Measurements from ENCODE around the gene C16orf74. TPM values are rescaled to one million over a fixed set of nuclear protein-coding genes. Genes with fewer than 3 reads are reported as not detected.

C16orf74 gene
- total RNA-seq, 4 donors from 2014 or later: 5.4 to 13.0 (median 7.9) TPM

DNA sequence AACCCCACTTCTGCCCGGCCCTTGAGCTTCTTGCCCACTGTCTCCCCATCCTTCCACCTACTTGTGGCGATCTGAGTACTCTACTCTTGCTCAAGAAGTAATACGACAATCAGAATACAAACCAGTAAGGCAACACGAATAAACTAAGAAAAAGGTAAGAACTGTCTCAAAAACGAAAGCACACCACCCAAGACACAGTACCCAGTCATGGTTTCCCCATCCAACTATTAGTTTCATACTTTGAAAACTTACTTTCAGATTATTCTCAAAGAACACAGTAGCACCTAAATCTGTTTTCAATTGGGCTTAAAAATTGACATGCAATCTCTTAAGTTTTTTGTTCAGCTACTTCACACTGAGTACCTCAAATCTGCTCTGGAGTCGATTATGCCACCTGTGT lies 76.1 kb downstream of the C16orf74 start:
- no peak overlapping the region for H3K4me3 ChIP-seq (ENCODE audit: low read depth, poor library complexity, severe bottlenecking)
- TF ChIP-seq POLR2A (IDR thresholded peaks at IDR 0.05): no peak
- TF ChIP-seq, protein P1, sequence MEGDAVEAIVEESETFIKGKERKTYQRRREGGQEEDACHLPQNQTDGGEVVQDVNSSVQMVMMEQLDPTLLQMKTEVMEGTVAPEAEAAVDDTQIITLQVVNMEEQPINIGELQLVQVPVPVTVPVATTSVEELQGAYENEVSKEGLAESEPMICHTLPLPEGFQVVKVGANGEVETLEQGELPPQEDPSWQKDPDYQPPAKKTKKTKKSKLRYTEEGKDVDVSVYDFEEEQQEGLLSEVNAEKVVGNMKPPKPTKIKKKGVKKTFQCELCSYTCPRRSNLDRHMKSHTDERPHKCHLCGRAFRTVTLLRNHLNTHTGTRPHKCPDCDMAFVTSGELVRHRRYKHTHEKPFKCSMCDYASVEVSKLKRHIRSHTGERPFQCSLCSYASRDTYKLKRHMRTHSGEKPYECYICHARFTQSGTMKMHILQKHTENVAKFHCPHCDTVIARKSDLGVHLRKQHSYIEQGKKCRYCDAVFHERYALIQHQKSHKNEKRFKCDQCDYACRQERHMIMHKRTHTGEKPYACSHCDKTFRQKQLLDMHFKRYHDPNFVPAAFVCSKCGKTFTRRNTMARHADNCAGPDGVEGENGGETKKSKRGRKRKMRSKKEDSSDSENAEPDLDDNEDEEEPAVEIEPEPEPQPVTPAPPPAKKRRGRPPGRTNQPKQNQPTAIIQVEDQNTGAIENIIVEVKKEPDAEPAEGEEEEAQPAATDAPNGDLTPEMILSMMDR (IDR thresholded peaks at IDR 0.05): no peak
- DNase-seq (ENCODE audit: low spot score in 2 of 2): no peak
- WGBS, 2 donors: 86 to 88% methylated on average over 6 of the region's 6 CpGs
- intact Hi-C loops (cut with DNase I; ENCODE audit: low total_unique reads): no loop called here

DNA sequence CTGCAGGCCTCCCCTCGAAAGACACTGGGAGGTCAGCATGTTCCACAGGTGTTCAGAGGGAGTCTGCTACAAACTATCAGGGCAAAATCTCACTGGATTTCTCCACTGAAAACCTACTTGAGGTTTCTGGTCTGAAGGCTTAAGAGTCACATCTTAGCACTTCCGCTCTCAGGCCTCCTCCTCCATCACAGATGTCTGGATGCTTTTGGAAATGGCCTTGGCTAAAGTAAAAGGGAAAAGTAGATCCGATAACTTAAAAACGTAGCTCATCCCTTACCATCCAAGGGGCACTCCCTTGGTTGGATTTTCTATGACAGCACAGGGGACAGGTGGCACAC lies 76.5 kb downstream of the C16orf74 start:
- 80 to 89% methylated on average over 4 of the region's 4 CpGs for WGBS, 2 donors
- intact Hi-C loops (cut with DNase I; ENCODE audit: low total_unique reads): no loop called here
- no peak overlapping the region for H3K4me3 ChIP-seq (ENCODE audit: low read depth, poor library complexity, severe bottlenecking)
- no peak for TF ChIP-seq POLR2A (IDR thresholded peaks at IDR 0.05)
- TF ChIP-seq, protein P1 (IDR thresholded peaks at IDR 0.05): no peak
- DNase-seq (ENCODE audit: low spot score in 2 of 2): no peak

DNA sequence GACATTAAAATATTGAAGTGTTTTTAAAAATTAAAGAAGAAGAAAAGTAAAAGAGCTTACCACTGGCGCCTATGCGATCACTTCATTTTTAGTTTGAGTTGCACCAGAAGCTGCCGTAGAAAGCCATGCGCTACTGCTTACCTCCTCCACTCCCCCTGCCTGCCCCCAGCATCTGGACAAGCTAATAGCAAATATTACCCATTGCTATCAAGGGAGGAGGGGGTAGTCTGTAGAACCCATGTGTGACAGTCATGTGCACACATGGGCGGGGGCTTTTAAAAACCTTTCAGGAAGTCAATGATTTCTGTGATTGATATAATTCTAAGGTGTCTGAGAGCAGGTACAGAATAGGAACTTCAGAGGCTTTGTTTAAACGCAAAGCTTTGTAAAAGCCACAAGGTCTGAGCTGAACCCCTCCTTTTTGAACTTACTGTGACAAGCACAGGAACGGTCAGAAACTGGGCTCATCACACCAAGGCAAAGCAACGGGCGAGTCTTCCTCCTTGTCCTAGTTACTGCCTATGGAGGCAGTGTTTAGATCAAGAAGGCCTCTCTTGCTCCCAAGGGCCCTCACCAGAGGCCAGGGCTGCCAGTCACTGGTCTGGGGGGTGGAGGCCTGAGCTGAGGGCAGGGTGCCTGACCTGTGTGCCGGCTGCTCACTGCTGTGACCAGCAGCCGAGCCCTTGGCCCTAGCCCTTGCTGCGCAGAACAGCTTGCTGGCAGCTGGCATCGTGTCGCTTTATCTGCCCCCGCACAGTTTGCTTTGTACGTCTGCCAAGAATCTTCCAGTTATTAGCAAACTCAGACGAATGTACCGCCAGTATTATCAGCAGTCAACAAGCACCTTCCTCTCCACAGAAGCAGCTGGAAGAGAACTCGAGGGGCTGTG lies 77.1 kb downstream of the C16orf74 start:
- intact Hi-C loops (cut with DNase I; ENCODE audit: low total_unique reads): no loop called here
- no peak for TF ChIP-seq POLR2A (IDR thresholded peaks at IDR 0.05)
- TF ChIP-seq, protein P1 (IDR thresholded peaks at IDR 0.05): no peak
- DNase-seq (ENCODE audit: low spot score in 2 of 2): no peak
- 71 to 74% methylated on average over 17 to 19 of the region's 19 CpGs for WGBS, 2 donors
- no peak overlapping the region for H3K4me3 ChIP-seq (ENCODE audit: low read depth, poor library complexity, severe bottlenecking)

DNA sequence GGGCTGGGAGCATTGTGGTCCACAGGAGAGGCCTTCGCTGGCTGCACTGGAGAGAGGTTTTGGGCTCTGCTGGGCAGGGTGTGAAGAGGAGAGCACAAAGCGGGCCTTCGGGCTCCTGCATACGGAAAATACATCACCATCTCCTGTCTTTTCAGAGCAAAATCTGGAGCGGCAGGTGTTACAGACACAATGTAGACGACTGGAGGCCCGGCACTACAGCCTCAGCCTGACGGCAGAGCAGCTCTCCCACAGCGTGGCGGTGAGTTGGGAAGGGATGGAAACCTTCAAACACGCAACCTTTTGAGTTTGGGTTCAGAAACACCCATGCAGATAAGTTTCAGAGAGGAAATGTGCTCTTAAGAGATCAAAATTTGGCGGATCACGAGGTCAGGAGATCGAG lies 80.1 kb downstream of the C16orf74 start:
- intact Hi-C loops (cut with DNase I; ENCODE audit: low total_unique reads): no loop called here
- no peak overlapping the region for H3K4me3 ChIP-seq (ENCODE audit: low read depth, poor library complexity, severe bottlenecking)
- TF ChIP-seq POLR2A (IDR thresholded peaks at IDR 0.05): no peak
- TF ChIP-seq, protein P1 (IDR thresholded peaks at IDR 0.05): no peak
- 97 to 98% methylated on average over 14 of the region's 14 CpGs for WGBS, 2 donors
- DNase-seq (ENCODE audit: low spot score in 2 of 2): no peak

DNA sequence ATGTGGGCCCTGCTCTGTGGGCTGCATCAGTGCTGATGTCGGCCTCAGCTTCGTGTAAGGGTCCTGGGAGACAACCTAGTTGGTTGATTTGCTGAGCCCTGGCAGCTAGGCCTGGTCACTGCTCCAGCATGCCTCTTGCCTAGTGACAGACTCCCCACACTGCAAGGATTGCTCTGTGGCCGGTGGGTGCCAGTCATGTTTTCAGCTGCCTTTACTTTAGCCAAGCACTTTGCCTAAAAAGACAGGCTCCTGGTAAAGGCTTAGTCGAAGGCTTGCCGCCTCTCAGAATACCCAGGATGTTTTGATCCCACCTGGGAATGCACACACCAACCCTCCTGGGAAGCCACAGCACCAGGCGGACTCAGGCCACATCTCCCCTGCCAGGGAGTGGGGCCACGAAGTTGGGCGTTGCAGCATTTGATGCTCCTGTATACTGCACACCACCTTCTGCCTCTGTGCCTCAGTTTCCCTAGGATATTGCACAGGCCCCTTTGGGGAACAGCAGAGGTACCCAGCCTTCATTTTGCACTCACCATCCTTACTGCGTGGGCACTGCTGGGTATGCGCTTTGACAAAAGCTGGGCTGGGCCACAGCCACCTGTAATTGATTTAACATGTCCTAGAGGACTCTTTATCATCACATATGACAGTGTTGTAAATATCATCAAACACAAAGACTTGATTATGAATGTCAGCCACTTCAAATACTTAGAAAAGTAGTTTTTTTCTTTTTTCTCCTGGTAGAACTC lies 82.0 kb downstream of the C16orf74 start:
- intact Hi-C loops (cut with DNase I; ENCODE audit: low total_unique reads): no loop called here
- DNase-seq (ENCODE audit: low spot score in 2 of 2): no peak
- H3K4me3 ChIP-seq (ENCODE audit: low read depth, poor library complexity, severe bottlenecking): no peak overlapping the region
- WGBS, 2 donors: 93 to 98% methylated on average over 9 to 10 of the region's 10 CpGs
- TF ChIP-seq, protein P1 (IDR thresholded peaks at IDR 0.05): no peak
